HG03039 (cell line): ENCODE data around the gene SUV39H2.
A peak's percentile ranks its signal among the peaks of the same experiment; 100 is the strongest.
"Not testable (repeated sequence)": the region's sequence is repeated elsewhere in the genome, so short reads cannot be mapped to it uniquely, and the experiment has no call there.

Experiments
- ATAC-seq: cut with Tn5 transposase; IDR thresholded peaks from one replicate; pipeline ENCODE4 v1.9.1; 2021; ENCODE audit warnings: mild to moderate bottlenecking, moderate library complexity; ENCODE audit not compliant: unreplicated experiment

Gene SUV39H2

DNA sequence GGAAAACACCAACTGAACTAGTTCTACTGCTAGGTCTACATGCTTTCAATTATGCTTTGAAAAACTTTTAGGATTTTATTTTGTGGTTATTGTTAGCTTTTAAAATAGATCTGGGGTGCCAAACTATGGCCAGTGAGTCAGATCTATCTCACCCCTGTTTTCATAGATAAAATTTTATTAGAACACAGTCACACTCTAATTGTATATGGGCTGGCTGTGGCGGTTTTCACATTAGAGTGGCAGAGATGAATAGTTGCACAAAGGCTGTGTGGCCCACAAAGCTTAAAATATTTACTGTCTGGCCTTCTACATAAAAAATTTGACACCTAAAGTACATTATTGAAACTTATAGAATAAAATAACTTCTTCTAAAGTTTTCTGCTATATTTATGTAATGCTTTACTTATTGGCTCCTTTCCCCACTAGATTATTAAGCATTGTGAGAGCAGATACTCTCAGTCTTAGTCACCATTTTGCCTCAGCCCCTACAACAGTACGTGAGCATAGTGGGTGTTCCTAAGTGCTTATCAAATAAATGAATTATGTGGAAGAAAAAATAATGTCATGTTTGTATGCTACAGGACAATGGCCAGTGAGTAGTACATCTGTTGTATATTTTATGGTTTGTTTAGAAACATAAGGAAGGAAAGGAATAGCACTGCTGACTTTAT lies 5.4 kb upstream of the SUV39H2 start:
- no peak for ATAC-seq

DNA sequence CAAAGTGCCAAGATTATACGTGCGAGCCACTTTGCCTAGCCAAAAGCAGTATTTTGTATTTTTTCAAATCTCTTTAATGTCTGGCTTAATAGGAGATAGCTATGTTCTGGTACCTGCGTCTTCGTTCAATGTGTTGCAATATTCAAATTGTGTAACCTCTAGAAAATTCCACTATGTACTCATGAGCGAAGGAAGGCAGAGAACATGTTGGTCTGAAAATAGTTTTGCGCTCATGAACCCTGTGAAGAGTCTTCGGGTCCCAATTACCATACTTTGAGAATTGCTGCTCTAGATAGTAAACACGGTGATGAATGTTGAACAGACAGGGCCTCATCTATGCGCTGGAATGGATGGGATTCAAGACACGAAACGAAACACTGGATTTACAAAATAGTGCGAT lies 2.7 kb upstream of the SUV39H2 start:
- ATAC-seq, result no peak

DNA sequence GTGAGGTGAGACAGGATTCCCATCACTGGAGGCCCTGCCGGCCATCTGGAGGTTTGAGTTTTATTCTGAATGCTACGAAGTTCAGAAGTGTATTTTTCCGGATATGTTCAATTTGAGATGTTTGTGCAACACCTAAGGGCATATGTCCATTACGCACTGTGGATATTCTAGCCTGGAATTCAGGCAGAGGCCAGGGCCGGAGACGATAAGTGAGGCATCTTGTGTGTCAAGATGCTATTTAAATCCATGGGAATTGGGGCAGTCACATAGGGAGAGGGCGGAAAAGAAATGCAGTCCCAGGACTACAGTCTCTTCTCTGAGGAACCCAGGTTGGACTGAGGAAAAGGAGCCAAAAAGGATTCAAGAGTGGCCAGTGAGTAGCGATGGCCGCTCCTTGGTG lies 1.9 kb upstream of the SUV39H2 start:
- ATAC-seq, result no peak

DNA sequence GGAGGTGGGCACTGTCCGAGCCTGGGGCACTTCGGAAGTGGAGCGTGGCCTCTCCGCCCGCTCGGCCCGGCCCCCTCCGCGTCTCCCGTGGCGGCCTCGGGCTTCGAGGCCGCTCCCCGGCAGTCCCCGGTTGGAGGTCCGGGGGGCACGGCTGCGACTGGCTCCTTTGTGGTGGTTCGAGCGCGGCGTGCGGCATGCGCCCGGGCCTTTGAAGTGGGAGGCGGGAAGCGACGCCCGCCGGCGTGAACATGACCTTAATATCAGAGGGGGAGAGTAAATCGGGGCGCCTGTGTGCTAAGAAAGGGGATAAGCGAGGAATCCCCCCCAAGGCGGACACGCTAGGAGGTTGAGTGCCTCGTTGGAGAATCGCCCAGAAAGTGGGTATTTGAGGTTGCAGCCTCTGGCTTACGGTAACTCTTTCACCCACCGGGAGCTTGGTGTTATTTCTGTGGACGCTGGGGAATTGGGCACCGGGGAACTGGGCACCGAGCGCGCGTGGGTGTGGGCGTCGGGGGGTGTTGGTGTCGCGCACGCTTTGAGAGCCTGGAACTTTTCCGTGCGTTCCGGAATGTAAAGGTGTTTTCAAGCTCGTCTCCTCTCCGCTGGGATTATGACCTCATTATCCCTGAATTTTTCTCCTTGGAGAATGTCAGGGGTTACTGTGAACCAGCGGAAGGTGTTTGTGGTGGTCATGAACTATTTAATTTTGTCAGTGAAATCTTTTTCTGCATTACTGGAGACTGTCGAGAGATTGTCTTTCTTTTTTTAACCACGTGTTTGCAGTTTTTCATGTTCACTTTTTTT lies 660 bp downstream of the SUV39H2 start:
- ATAC-seq, result peak; percentile 13

DNA sequence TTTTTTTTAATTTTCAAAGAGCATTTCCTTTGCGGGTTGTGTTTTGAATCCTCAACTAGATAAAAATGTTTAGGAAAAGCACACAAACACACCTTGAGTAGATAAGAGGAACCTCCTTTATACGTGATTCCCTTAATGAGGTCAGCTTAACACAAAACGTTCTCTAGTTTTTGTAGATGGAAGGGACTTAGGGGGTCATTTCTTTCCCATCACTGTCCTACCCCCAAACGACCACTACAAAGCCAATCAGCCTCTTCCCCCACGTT lies 1.2 kb downstream of the SUV39H2 start:
- no peak for ATAC-seq

DNA sequence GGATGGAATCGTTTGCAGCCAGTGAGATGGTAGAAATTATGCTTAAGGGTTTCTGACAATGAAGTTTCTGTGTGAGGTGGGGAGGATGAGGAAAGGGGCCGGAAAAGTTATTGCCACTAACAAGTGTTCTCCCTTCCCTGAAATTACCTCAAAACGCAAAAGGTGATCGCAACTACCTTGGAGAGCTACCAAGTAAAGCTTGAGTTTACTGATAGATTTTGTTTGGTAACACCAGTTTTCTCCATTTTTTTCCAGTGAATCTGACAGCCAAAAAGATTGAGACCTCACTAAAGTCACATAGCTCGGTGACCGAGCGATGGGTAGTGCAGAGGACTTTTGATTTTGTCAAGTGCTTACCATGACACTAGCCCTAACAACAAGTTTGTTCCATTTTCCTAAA lies 1.6 kb downstream of the SUV39H2 start:
- no peak for ATAC-seq

DNA sequence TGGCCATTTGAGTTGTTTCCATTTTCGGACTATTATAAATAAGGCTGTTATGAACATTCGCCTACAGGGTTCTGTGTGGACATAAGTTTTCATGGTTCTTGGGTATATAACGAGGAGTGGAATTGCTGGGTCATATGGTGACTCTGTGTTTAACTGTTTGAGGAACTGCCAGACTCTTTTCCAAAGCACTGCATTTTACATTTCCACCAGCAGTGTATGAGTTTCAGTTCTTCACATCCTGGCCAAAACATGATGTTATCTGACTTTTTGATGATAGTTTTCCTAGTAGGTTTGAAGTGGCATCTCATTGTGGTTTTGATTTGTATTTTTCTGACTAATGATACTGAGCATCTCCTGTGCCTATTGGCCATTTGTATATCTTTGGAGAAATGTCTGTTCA lies 5.4 kb downstream of the SUV39H2 start:
- ATAC-seq, result no peak

DNA sequence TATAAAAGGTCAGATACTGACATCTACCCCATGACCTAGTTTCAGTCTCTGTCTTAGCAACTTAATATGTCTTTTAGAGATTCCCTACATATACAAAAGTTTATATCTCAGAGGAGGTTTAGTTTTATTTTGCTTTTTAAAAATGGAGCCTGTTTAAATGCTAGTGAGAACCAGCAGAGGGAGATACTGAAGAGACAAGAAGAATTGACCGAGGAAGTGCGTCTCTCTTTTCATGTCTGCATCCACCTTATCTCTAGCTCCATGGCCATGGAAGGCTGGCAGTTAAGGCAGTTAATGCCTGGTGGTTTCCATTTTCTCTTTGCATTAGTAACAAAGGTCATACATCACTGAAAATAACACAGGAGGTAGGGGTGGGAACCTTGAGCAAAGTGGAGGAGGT lies 10.7 kb downstream of the SUV39H2 start:
- ATAC-seq, result no peak

DNA sequence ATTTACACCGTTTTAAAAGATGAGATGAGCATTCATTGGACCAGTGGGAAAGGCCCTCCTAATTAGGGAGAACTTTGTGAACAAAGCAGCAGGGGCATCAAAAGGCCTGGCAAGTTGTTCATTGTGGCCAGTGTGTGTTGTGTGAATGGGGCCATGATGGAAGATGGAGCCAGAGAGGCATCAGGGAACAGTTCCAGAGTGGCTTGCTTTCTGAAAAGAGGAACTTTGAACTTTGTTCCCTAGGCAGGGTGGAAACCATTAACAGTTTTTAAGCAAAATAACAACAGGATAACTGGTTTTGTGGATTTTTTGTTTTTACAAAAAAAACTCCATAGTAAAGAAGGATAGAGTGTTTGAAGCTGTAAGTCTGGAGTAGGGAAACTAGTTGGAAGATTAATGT lies 12.5 kb downstream of the SUV39H2 start:
- ATAC-seq, result no peak

DNA sequence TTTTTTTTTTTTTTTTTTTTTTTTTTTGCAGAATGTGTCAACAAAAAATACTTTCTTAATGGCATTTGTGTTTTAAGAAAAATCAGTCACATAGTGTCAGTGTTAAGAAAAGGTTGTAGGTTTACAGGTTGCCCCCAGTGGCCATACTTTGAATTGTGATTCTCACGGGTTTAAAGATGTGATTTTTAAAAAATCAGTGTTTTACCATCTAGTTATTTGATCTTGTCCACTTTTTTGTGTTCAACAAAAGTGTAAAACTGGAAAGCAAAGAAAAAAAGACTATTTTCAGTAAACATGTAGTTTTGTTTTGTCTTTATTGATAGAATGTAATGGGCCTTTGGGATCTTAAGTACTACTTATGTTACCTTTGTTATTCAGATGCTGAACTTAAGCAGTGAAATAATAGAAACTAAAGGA lies 25.7 kb downstream of the SUV39H2 start:
- ATAC-seq, result no peak

DNA sequence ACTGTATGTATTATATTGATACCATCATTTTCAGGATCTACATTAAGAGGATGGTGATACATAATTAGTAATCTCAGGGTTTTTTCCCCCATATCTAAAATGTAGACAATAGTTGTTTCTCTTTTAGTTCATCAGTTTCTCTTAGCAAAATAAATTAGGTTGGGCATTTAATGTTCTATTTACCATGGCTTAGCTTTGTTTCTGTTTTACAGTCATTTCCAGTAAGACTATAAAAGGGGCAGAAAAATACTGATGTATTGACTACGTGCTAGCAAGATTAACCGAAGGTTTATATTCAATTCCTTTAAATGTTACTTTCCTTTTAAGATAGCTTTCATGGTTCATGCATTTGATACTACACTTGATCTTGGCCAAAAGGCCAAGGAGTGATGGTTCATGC lies 26.2 kb downstream of the SUV39H2 start:
- no peak for ATAC-seq

DNA sequence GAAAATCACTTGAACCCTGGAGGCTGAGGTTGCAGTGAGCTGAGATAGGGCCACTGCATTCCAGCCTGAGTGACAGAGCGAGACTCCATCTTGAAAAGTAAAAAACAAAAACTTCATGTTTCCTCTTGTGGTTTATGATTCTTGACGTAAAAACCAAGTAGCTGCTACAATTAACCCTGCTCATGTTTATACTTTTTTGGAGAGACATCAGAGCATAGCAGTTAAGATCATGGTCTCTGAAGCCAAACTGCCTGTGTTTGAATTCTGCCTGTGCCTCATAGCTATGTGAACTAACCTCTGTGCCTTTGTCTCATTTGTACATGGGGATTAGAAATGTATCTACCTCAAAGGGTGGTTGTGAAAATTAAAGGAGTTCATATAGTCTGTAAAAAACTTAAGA lies 27.2 kb downstream of the SUV39H2 start:
- no peak for ATAC-seq

DNA sequence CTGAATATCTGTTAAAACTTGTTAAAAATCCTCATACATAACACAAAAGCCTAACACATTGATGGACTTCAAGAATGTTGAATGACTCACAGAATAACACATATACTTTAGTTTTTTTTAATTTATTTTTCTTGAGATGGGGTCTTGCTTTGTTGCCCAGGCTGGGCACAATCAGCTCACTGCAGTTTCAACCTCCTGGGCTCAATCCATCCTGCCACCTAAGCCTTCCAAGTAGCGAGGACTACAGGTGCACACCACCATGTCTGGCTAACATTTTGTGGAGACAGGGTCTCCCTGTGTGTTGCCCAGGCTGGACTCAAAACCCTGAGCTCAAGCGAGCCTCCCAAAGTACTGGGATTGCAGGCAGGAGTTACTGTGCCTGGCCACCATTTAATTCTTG lies 28.1 kb downstream of the SUV39H2 start:
- ATAC-seq, result no peak

DNA sequence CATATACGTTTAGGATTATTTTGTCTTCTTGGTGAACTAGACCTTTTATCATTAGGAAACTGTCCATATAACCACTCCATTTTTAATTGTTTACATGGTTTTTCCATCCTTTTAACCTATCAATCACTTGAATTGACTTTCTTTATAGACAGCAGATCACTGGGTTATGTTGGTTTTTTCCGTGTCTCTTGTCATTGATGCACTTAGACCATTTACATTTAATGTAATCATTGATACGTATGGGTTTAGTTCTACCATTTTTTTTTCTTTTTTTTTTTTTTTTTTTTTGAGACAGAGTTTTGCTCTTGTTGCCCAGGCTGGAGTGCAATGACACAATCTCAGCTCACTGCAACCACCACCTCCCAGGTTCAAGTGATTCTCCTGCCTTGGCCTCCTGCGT lies 28.9 kb downstream of the SUV39H2 start:
- ATAC-seq, result not testable (repeated sequence)

DNA sequence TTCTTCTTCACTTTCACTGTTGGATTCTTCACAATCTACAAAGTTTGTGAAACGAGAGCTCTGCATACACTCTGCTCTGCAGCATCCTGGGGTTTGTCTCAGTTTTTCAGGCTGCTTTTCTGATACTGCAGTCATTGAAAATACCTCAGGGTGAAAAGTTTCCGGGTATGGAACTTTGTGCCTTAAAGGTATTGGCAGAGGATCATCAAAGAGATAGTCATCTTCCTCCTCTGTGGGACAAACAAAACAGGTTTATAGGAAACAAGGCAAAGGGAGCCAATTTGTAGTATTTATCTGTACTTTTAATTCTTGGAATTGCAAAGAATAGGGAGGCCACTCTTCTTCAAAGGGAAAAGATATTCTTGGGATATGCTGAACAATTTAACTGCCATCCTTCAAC lies 30.4 kb downstream of the SUV39H2 start:
- no peak for ATAC-seq

DNA sequence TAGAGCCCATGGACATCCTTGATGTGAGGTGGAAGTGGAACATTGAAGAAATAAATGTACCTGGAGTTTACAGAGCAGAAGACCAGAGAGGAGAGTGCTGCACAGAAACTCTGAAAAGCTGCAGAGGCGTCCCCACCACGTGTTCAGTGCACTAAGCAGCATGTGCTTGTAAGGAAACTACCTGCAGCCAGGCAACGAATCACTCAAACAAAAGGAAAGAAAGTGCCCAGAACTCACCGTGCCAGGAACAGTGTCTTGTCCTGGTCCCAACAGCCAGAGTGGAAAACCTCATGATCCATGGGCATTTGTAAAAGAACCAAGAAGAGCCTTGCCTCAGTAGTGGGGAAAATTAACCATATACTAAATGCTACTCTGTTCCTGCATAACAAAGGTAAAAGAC lies 32.3 kb downstream of the SUV39H2 start:
- ATAC-seq, result no peak

DNA sequence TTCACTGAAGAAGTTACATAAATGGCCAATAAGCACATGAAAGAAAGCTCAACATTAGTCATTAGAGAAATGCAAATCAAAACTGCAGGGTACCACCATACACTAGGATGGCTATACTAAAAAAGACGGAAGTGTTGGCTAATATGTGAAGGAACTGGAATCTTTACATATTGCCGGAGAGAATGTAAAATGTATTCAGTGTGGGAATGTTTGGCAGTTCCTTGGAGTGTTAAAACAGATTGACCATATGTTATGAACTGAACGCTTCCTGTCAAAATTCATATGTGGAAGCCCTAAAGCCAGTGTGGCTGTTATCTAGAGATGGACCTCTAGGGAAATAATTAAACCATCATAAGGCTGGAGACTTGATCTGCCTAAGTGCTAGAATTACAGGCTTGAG lies 33.1 kb downstream of the SUV39H2 start:
- ATAC-seq, result no peak

DNA sequence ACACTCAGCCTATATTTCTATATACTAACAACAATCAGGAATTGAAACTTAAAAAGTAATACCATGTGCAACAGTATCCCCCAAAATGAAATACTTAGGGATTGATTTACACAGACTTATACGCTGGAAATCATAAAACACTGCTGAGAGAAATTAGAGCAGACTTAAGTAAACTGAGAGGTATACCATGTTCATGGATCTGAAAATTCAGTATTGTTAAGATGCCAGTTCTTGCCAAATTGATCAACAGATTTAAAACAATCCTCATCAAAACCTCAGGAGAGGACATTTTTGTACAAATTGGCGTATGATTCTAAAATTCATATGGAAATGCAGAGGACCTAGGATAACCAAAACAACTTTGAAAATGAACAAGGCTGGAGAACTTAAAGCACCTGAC lies 37.9 kb downstream of the SUV39H2 start:
- no peak for ATAC-seq

DNA sequence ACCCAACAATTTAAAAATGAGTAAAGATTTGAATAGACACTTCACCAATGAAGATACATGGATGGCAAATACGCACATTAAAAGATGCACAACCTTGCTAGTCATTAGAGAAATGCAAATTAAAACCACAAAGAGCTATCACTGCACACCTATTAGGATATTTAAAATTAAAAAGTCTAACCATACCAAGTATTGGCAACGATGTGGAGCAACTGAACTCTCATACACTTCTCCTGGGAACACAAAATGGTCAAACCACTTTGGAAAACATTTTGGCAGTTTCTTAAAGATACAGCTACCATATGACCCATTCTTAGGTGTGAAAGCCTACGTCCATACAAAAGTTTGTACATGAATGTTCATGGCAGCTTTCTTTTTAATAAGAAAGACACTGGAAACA lies 39.2 kb downstream of the SUV39H2 start:
- ATAC-seq, result no peak

DNA sequence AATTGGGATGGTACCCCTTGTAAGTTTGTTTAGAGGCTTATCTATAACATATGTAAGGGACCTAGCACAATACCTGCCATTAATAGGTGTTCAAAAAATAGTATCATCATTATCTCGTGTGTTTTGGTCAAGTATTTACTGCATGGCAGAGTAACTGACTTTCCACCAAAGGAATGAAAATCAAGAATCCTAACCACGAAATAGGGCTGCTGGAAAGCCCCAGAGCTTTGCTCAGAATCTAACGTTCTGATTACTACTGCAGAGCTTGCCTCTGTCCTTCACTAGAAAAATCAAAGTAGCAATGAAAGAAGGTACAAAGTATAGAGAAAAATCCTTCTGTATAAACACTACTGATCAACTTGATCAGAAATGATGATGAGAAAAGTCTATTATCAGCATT lies 40.3 kb downstream of the SUV39H2 start:
- no peak for ATAC-seq

DNA sequence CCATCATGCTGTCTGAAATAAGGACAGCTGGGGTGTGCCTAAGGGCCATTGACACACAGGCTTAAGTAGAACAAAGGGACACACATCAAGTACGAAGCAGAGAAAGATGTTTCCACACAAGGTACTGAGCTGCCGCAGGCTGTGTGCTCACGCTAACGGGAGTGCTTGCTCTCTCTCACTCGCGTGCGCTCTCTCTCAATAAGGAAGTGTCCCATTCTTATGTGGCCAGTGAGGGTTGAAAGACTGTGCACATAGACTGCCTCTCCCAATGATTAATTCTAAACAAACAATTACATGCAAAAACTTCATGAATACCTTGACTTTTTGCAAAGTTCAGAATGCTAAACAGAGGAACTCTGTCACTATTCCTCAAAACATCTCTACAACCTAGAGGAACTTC lies 45.3 kb downstream of the SUV39H2 start:
- ATAC-seq, result no peak

DNA sequence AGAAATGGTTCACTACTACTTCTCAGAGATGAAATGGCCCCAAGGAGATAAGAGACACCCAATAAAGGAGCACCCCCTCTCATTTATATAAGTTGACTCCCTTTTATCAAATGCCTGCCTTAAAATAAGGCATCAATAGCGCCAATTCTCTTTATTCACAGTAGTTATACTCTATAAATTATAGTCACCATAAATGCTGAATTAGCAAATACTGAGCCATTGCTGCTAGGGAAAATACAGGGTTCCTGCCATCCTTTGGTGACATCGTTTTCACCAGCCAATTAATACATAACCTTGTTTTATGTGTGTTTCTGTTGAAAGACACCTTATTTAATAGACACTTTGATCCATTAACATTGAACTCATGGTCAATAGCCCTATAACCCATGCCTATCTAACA lies 46.6 kb downstream of the SUV39H2 start:
- ATAC-seq, result no peak

DNA sequence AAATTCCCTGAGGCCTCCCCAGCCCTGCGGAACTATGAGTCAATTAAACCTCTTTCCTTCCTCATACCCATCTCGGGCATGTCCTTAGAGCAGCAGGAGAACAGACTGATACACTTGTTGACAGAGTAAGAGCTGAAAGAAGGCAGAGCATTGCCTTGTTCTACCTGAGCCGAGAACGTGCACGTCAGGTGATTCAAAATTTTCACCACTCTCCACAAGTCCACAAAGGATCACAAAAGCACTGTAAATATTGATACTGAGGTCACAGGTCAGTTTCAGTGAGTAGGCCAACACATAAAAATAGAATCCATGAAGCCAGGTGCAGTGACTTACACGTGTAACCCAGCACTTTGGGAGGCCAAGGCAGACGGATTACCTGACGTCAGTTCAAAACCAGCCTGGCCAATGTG lies 47.4 kb downstream of the SUV39H2 start:
- ATAC-seq, result no peak
